ENCODE results near the gene RHOT2.

The RHOT2 gene

DNA sequence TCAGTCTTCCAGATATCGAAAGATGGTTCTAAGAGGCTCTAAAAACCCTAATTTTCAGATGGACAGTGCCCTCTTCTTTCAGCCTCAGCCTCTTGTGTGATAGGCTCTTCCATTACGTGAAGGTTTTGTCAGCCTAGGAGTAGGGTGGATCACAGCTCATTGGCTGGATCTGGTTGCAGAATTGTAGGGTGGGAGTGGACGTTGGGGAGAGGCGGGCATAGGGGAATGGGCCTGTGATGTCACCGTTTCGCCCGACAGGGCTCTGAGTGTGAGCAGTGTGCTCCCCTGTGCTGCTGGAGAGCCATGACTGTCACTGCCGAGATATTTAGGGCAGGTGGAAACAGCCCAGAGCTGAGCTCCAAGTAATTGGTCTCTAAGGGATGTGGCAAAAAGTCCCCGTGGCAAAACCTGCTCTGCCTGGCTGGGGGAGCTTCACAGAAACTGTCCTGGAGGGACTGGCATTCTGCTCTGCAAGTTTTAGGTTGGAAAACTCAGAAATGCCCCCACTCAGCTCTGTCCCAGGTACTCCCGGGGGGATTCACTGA lies 43.3 kb upstream of the RHOT2 start:
- no peak overlapping the region for H3K27ac Mint-ChIP-seq
- TF ChIP-seq, protein P1, sequence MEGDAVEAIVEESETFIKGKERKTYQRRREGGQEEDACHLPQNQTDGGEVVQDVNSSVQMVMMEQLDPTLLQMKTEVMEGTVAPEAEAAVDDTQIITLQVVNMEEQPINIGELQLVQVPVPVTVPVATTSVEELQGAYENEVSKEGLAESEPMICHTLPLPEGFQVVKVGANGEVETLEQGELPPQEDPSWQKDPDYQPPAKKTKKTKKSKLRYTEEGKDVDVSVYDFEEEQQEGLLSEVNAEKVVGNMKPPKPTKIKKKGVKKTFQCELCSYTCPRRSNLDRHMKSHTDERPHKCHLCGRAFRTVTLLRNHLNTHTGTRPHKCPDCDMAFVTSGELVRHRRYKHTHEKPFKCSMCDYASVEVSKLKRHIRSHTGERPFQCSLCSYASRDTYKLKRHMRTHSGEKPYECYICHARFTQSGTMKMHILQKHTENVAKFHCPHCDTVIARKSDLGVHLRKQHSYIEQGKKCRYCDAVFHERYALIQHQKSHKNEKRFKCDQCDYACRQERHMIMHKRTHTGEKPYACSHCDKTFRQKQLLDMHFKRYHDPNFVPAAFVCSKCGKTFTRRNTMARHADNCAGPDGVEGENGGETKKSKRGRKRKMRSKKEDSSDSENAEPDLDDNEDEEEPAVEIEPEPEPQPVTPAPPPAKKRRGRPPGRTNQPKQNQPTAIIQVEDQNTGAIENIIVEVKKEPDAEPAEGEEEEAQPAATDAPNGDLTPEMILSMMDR (IDR thresholded peaks at IDR 0.05; ENCODE audit: unreplicated experiment in 3 of 3), result no peak
- no peaks in the 10 kb centered on the region for H3K27me3 Mint-ChIP-seq (ENCODE audit: low read depth)
- peaks cover 13% of the 10 kb centered on the region for H3K36me3 Mint-ChIP-seq (ENCODE audit: low read depth)
- no peak overlapping the region for H3K4me3 Mint-ChIP-seq
- no peaks in the 10 kb centered on the region for H3K9me3 Mint-ChIP-seq
- peaks cover 6% of the 10 kb centered on the region for H3K4me1 Mint-ChIP-seq

DNA sequence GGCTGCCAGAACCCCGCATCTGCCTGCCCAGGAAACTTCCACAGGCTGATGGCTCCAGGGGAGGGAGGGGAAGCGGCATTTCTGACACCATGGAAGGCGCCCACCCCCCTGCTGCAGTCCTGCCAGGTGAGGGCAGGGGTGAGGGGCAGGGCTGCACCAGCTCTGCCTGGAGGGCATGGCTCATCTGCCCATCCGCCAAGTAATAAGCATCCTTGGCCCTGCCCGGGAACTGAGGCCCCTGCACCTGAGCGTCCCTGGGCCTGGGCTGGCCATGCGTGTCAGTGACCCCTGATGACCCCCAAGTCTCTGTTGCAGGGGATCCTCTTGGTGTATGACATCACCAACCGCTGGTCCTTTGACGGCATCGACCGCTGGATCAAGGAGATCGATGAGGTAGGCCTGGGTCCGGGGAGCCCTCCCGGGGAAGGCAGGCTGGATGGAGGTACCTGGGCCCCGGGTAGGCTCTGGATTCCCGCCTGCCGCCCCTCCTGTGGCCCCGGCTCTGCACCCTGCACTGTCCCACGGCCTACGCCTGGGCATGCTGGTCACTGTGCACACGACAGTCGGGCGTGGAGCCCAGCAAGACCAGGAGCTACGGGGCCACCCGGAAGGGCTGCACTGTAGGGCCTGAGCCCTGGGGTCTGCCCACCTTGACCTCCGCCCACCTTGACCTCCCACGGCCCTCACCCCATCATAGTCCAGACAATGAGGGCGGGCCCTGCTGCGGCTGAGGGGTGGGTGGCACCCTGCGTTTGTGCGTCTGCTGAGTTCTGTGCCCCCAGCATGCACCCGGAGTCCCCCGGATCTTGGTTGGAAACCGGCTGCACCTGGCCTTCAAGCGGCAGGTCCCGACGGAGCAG lies 42.6 kb upstream of the RHOT2 start:
- no peak overlapping the region for H3K27ac Mint-ChIP-seq
- H3K4me1 Mint-ChIP-seq, result peaks cover 6% of the 10 kb centered on the region
- H3K4me3 Mint-ChIP-seq, result no peak overlapping the region
- TF ChIP-seq, protein P1 (IDR thresholded peaks at IDR 0.05; ENCODE audit: unreplicated experiment in 3 of 3), result no peak
- H3K36me3 Mint-ChIP-seq (ENCODE audit: low read depth), result peaks cover 13% of the 10 kb centered on the region
- H3K9me3 Mint-ChIP-seq, result no peaks in the 10 kb centered on the region
- no peaks in the 10 kb centered on the region for H3K27me3 Mint-ChIP-seq (ENCODE audit: low read depth)

DNA sequence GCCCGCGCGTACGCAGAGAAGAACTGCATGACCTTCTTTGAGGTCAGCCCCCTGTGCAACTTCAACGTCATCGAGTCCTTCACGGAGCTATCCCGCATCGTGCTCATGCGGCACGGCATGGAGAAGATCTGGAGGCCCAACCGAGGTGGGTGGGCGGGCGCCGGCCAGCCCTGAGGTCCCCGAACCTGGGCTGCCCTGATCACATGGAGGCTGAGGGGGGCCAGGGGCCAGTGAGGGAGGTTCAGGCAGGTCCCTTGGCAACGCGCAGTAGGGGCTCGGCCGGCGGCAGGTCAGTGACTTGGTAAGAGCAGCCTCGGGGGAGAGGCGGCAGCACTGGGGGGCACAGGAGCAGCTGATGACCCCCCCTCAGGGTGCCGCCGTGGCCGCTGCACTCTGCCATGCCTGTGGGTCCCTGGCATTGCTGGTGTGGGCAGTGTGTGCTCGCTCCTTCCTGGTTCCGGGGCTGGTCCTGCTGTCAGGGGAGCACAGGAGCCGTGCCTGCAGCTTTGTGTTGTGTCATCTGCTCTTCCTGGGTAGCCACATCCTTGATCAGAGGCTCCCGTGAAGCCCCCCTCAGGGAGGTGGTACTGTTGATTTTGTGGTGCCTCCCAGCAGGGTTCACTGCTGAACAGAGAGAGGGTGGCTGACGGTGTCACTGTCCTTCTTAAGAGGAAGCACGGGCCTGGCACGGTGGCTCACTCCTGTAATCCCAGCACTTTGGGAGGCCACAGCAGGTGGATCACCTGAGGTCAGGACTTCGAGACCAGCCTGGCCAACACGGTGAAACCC lies 41.8 kb upstream of the RHOT2 start:
- Mint-ChIP-seq H3K4me1 (peaks cover 6% of the 10 kb centered on the region), H3K9me3 (no peaks in the 10 kb centered on the region), H3K27me3 (ENCODE audit: low read depth) (no peaks in the 10 kb centered on the region), H3K36me3 (ENCODE audit: low read depth) (peaks cover 13% of the 10 kb centered on the region), H3K27ac (no peak overlapping the region), H3K4me3 (no peak overlapping the region)
- TF ChIP-seq, protein P1 (IDR thresholded peaks at IDR 0.05; ENCODE audit: unreplicated experiment in 3 of 3), result no peak

DNA sequence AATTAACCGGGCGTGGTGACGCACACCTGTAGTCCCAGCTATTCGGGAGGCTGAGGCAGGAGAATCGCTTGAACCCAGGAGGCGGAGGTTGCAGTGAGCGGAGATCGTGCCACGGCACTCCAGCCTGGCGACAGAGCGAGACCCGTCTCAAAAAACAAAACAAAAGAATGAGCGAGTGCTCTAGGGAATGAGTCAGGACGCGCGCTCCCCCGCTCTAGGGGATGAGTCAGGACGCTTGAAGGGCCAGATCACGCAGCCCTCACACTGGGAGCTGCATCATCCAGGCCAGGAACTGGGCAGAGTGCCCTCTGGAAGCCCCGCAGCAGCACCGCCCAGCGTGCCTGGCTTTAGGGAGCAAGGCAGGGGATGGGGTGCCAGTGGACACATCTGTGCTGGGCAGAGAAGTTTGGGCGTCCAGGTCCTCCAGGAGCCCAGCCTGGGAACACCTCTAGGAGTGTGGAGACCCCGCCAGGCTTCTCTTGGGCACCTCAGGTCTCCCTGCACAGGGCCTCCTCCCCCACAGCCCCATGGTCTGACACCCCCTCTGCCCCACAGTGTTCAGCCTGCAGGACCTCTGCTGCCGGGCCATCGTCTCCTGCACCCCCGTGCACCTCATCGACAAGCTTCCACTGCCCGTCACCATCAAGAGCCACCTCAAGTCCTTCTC lies 41.0 kb upstream of the RHOT2 start:
- H3K27me3 Mint-ChIP-seq (ENCODE audit: low read depth), result no peaks in the 10 kb centered on the region
- H3K4me3 Mint-ChIP-seq, result no peak overlapping the region
- H3K9me3 Mint-ChIP-seq, result no peaks in the 10 kb centered on the region
- H3K4me1 Mint-ChIP-seq, result peaks cover 9% of the 10 kb centered on the region
- no peak overlapping the region for H3K27ac Mint-ChIP-seq
- peaks cover 13% of the 10 kb centered on the region for H3K36me3 Mint-ChIP-seq (ENCODE audit: low read depth)
- TF ChIP-seq, protein P1 (IDR thresholded peaks at IDR 0.05; ENCODE audit: unreplicated experiment in 3 of 3), result no peak

DNA sequence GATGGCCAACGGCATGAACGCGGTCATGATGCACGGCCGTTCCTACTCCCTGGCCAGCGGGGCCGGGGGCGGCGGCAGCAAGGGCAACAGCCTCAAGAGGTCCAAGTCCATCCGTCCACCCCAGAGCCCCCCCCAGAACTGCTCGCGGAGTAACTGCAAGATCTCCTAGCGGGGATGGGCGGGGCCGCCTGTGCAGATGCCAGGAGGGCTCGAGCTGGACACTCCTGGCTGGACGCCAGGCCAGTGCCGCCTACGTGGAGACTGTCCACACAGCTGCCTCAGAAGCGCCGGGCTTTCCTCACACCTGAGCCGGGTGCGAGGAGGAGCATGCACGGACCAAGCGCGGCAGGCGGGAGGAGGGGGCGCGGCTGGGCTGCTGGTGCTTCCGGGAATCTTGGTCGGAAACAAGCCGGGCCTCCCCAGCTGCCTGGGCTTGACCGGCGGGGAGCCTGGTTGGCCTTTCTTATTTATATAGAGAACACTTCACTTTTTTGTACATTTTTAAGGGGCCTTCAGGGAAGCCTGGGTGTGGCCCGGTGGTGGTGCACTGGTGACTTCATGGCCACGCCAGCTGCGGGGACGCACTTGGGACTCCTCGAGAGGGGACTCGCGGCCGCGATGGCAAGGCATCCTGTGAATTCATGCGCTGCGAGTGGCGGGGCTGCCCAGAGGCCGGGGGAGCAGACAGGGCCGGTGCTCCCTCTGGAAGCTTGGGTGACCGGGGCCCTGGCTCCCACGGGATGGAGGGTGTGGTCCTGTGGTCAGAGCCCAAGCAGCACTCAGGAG lies 40.3 kb upstream of the RHOT2 start:
- TF ChIP-seq, protein P1 (IDR thresholded peaks at IDR 0.05; ENCODE audit: unreplicated experiment in 3 of 3), result no peak
- H3K27me3 Mint-ChIP-seq (ENCODE audit: low read depth), result no peaks in the 10 kb centered on the region
- no peak overlapping the region for H3K4me3 Mint-ChIP-seq

More for the DNA sequence above, 40.3 kb upstream of the RHOT2 start:
- no peak overlapping the region for H3K27ac Mint-ChIP-seq
- H3K4me1 Mint-ChIP-seq, result peaks cover 10% of the 10 kb centered on the region
- no peaks in the 10 kb centered on the region for H3K9me3 Mint-ChIP-seq
- H3K36me3 Mint-ChIP-seq (ENCODE audit: low read depth), result peaks cover 13% of the 10 kb centered on the region

All from nephron (organoid).